K562 (cell line): ENCODE results near the gene FDX1. TPM values are rescaled to one million over a fixed set of nuclear protein-coding genes. Genes with fewer than 3 reads are reported as not detected.

Experiments used
- ARID3A ChIP-seq: IDR thresholded peaks from 2 replicates; pipeline ENCODE4 v1.6.1; 2012; ENCODE audit warnings: low read depth, low read length, improper control_type of control experiment, borderline replicate concordance
- ARID3B ChIP-seq: fragments of 250-450 bp; sonication (Bioruptor Pico); IDR thresholded peaks from 2 replicates; pipeline ENCODE4 v1.4.0; 2020; ENCODE audit warnings: borderline replicate concordance
- DLX4 ChIP-seq: fragments of 250-450 bp; sonication (Bioruptor Pico); IDR thresholded peaks from 2 replicates; pipeline ENCODE4 v1.6.1; 2021; ENCODE audit warnings: mild to moderate bottlenecking
- NFIC ChIP-seq: fragments of 450-650 bp; IDR thresholded peaks from 2 replicates; pipeline ENCODE4 v1.6.1; 2017; ENCODE audit warnings: mild to moderate bottlenecking, inconsistent platforms
- PKNOX1 ChIP-seq: fragments of 450-650 bp; IDR thresholded peaks from 2 replicates; pipeline ENCODE4 v1.6.1; 2016
- PTRF ChIP-seq: fragments of 450-650 bp; IDR thresholded peaks from 2 replicates; pipeline ENCODE4 v1.6.1; 2016; ENCODE audit warnings: mild to moderate bottlenecking, missing genetic modification characterization, missing compliant biosample characterization
- SMARCB1 ChIP-seq: IDR thresholded peaks from 2 replicates; pipeline ENCODE4 v1.6.1; 2011; ENCODE audit warnings: improper control_type of control experiment, low read depth; ENCODE audit not compliant: insufficient read length
- THAP7 ChIP-seq: fragments of 250-450 bp; sonication (Bioruptor Pico); IDR thresholded peaks from 2 replicates; pipeline ENCODE4 v1.5.0; 2021
- ZC3H11A ChIP-seq: IDR thresholded peaks from 2 replicates; pipeline ENCODE4 v1.6.1; 2012; ENCODE audit warnings: low read depth, low read length, improper control_type of control experiment
- polyA plus RNA-seq, 8 experiments: library from polyadenylated mRNA; depleted of rRNA in 4 of 8; stranded (reverse) in 5 of 8; unstranded in 3 of 8; fragments of >200 nt; fragmentation: Nextera tagmentation in 2 of 8; fragmentation: Illumina TruSeq in 1 of 8; extraction: Ambion mirVana in 2 of 8; extraction: Trizol in 1 of 8; gene quantifications; 2 replicates each; pipeline versions ENCODE4 v1.2.1 to v1.2.3, GENCODE V29; 2011 to 2014; ENCODE audit warnings: inconsistent platforms in 1 of 8, missing spikeins in 1 of 8
- total RNA-seq, 7 experiments: library from RNA; depleted of rRNA in 6 of 7; stranded (reverse); fragments of >200 nt in 6 of 7; fragmentation: Illumina TruSeq in 2 of 7; extraction: Trizol in 2 of 7; gene quantifications; 2 replicates each; pipeline versions ENCODE4 v1.2.1 to v1.2.3, GENCODE V29; 2011 to 2021; ENCODE audit warnings: low replicate concordance in 1 of 7

Gene FDX1
- total and polyA plus RNA-seq, 9 of the 15 experiments (the other 6 are each of a cell fraction or from before 2014, with no cell fraction given), result 6.4 to 14.3 (median 11.4) TPM

GRCh38 chr11:110435780-110436717 lies 6.3 kb downstream of the FDX1 start (continued):
- TF ChIP-seq ARID3B (no peak), SMARCB1 (no peak), DLX4 (CRISPR knock-in tag) (no peak), THAP7 (CRISPR knock-in tag) (no peak), NFIC (no peak), PKNOX1 (peak; percentile 37), PTRF (tag) (no peak), ZC3H11A (no peak), ARID3A (no peak)
